ENCODE results near the gene RGS17. TPM values are rescaled to one million over a fixed set of nuclear protein-coding genes. Genes with fewer than 3 reads are reported as not detected.

RGS17 gene
- total RNA-seq, 1 experiment from 2014 or later: 0.70 TPM

- no peaks in the 10 kb centered on the region for H3K79me2 ChIP-seq (ENCODE audit: low read depth)
- H3K9me2 ChIP-seq (ENCODE audit: insufficient read depth): no peaks in the 10 kb centered on the region
- H3F3A ChIP-seq (ENCODE audit: insufficient read depth, low read depth): no peaks in the 10 kb centered on the region
- ChIA-PET CTCF (no interaction called here), POLR2A (ENCODE audit: unreplicated experiment) (no interaction called here)
- TF ChIP-seq EZH2 (IDR thresholded peaks at IDR 0.05; ENCODE audit: low read depth) (no peak), CTCF (conservative IDR thresholded peaks at IDR 0.05) (peak; percentile 40; the same call in 1 of the 2 replicates)
- H3K27me3 ChIP-seq (ENCODE audit: insufficient read depth, low read depth): no peaks in the 10 kb centered on the region
- intact Hi-C loops (cut with micrococcal nuclease; ENCODE audit: unreplicated experiment): no loop called here
- no peaks in the 10 kb centered on the region for H4K20me1 ChIP-seq (ENCODE audit: insufficient read depth)
- H3K27ac ChIP-seq: no peak overlapping the region
- H3K4me3 ChIP-seq: no peak overlapping the region
- no peak for DNase-seq
- no TSS peak for BruUV-seq (replicated peaks)
- no peak overlapping the region for H3K4me2 ChIP-seq
- no peaks in the 10 kb centered on the region for H3K4me1 ChIP-seq (replicated peaks; ENCODE audit: insufficient read depth)
- no peaks in the 10 kb centered on the region for H3K9me3 ChIP-seq (ENCODE audit: insufficient read depth, low read depth)
- H3K36me3 ChIP-seq (ENCODE audit: low read depth): no peaks in the 10 kb centered on the region
- no peak overlapping the region for H2AFZ ChIP-seq
Observed at GRCh38 chr6:153108315-153108714, 22.8 kb downstream of the RGS17 start.

GRCh38 chr6:153106021-153106420, 25.1 kb downstream of the RGS17 start:
- no peaks in the 10 kb centered on the region for H3K27me3 ChIP-seq (ENCODE audit: insufficient read depth, low read depth)
- no peak for DNase-seq
- CTCF ChIA-PET: no interaction called here

GRCh38 chr6:153104220-153104619, 26.9 kb downstream of the RGS17 start:
- no peaks in the 10 kb centered on the region for H3F3A ChIP-seq (ENCODE audit: insufficient read depth, low read depth)
- H3K27me3 ChIP-seq (ENCODE audit: insufficient read depth, low read depth): no peaks in the 10 kb centered on the region
- ChIA-PET CTCF (no interaction called here), POLR2A (ENCODE audit: unreplicated experiment) (no interaction called here)
- no peaks in the 10 kb centered on the region for H3K36me3 ChIP-seq (ENCODE audit: low read depth)
- H3K27ac ChIP-seq: no peak overlapping the region
- intact Hi-C loops (cut with micrococcal nuclease; ENCODE audit: unreplicated experiment): no loop called here
- H3K79me2 ChIP-seq (ENCODE audit: low read depth): no peaks in the 10 kb centered on the region
- H3K9me2 ChIP-seq (ENCODE audit: insufficient read depth): no peaks in the 10 kb centered on the region
- no TSS peak for BruUV-seq (replicated peaks)
- H3K9me3 ChIP-seq (ENCODE audit: insufficient read depth, low read depth): no peaks in the 10 kb centered on the region
- H3K4me2 ChIP-seq: no peak overlapping the region
- H2AFZ ChIP-seq: no peak overlapping the region
- TF ChIP-seq CTCF (conservative IDR thresholded peaks at IDR 0.05) (no peak), EZH2 (IDR thresholded peaks at IDR 0.05; ENCODE audit: low read depth) (no peak)
- no peaks in the 10 kb centered on the region for H4K20me1 ChIP-seq (ENCODE audit: insufficient read depth)
- no peak for DNase-seq
- H3K4me3 ChIP-seq: no peak overlapping the region
- H3K4me1 ChIP-seq (replicated peaks; ENCODE audit: insufficient read depth): no peaks in the 10 kb centered on the region

More at GRCh38 chr6:153106021-153106420, 25.1 kb downstream of the RGS17 start:
- H3F3A ChIP-seq (ENCODE audit: insufficient read depth, low read depth): no peaks in the 10 kb centered on the region
- no peak overlapping the region for H3K4me3 ChIP-seq
- no peaks in the 10 kb centered on the region for H3K4me1 ChIP-seq (replicated peaks; ENCODE audit: insufficient read depth)
- no peaks in the 10 kb centered on the region for H4K20me1 ChIP-seq (ENCODE audit: insufficient read depth)
- TF ChIP-seq CTCF (conservative IDR thresholded peaks at IDR 0.05): no peak
- TF ChIP-seq EZH2 (IDR thresholded peaks at IDR 0.05; ENCODE audit: low read depth): no peak
- POLR2A ChIA-PET (ENCODE audit: unreplicated experiment): no interaction called here
- BruUV-seq (replicated peaks): no TSS peak
- no peak overlapping the region for H3K4me2 ChIP-seq
- no peak overlapping the region for H3K27ac ChIP-seq
- H3K9me2 ChIP-seq (ENCODE audit: insufficient read depth): no peaks in the 10 kb centered on the region
- H3K9me3 ChIP-seq (ENCODE audit: insufficient read depth, low read depth): no peaks in the 10 kb centered on the region
- H3K79me2 ChIP-seq (ENCODE audit: low read depth): no peaks in the 10 kb centered on the region
- no peak overlapping the region for H2AFZ ChIP-seq
- no peaks in the 10 kb centered on the region for H3K36me3 ChIP-seq (ENCODE audit: low read depth)
- intact Hi-C loops (cut with micrococcal nuclease; ENCODE audit: unreplicated experiment): no loop called here
